Fibroblast of skin of left biceps (primary cell): ENCODE measurements around the gene NEDD4.
"Not testable (repeated sequence)": the region's sequence is repeated elsewhere in the genome, so short reads cannot be mapped to it uniquely, and the experiment has no call there.

Source experiments
- DNase-seq, 2 experiments: peaks; one replicate each; pipeline ENCODE4 v3.0.0-alpha.2; 2013; ENCODE audit warnings: low read depth in 2 of 2

Gene NEDD4

DNA sequence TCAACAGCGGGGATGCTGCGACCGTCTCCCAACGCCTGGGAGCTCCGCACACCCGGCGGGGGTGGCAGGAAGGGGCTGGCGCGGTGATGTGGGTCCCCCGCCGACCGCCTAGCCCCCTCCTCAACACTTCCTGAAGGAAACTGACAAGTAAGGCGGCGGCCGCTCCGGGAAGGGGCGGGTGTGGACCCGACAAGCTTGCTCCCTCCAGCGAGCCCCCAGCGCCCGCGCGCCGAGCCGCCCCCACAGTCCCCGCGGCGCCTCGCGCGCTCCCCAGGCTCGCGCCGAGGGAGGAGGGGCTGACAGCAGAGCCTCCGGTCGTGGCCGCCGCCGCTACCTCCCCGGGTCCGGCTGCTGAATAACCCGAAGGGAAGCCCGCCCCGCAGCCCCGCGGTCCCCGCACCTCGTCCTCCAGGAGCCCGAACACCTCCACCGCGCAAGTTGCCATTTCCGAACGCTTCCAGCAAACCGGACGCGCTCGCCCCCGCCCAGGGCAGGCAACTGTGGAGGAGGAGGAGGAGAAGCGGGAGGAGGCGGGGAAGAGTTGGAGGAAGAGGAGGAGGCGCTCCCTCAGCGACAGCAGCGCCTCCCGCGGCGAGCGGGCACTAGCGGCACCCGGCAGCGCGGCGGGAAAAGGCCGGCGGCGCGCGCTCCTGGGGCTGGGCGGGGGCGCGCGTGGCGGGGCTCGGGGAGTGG lies at the start of gene NEDD4:
NEDD4 (minus strand) TSS at position 502 of the 693 bp plus-strand sequence; CDS start at position 445, 57 bp downstream.
- DNase-seq: peak; percentile 52 to 66

DNA sequence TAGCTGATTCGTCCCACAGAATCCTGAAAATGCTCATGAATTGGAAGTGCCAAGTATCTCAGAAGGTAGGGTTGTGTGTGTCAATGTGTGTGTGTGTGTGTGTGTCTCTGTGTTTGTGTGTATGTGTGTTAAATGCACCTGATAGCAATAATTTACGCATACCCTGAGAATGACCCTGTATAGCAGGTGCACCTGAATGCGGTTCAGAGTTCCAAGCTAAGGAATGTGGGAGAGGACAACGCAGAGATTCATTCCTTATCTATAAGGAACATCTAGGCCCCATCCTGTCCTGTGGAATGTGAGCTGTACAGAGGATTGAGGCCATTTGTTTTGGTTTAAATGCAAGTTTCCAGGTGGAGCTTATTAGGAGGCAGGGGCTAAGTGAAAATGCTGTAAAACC lies 49.1 kb upstream of the NEDD4 start:
- no peak for DNase-seq

DNA sequence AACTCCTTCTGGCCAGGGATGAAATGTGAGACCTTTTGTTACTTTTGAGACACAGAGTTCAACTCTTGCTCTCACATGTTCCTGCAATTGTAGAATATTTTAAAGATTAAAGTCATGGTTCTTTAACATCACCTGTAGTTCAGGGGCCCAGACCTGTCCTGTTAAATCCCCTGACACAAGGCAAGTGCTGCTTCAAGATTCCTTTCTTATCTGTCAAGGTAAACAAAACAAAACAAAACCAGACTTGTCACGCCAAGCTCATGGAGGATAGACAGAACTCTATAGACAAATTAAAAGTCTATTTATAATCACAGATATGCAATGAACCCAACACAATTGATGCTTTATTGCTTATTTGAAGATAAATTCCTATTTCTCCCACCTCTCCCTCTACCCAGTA lies 48.6 kb upstream of the NEDD4 start:
- DNase-seq: no peak

DNA sequence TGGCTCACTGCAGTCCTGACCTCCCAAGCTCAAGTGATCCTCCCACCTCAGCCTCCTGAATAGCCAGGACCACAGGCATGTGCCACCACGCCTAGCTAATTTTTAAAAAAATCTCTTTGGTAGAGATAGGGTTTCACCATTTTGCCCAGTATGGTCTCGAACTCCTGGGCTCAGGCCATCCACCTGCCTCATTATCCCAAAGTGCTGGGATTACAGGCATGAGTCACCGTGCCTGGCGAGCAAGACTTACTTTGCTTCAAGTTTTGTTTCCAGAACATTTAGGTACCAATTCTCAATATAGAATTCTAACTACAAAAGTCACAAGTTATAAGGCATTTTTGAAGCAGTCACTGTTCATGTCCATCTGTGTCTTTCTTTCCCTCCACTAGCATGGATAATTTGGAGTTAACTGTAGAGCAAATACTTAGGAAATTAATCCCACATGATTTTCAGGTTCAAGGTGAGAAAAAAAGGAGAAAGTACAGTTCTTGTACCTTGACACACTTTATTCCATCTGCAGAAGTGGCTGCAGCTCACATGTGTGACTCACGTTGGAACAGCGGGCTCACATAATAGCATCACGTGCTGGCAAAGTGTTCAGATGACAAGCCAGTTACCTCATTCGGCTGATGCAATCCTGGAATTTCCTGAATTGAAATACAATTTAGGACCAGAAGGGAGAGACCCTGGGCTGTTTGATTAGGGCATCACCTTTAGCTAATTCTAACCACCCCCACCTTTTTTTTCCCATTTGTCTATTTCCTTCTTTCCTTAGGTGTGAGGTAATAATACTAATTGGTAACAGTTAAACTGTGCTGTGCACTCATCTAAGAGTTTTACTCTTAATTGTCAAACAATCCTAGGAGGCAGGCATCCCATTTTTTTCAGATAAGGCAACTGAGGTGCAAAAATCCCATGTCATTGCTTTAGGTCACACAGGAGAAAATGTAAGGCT lies 46.9 kb upstream of the NEDD4 start:
- DNase-seq: peak; percentile 86 to 90

DNA sequence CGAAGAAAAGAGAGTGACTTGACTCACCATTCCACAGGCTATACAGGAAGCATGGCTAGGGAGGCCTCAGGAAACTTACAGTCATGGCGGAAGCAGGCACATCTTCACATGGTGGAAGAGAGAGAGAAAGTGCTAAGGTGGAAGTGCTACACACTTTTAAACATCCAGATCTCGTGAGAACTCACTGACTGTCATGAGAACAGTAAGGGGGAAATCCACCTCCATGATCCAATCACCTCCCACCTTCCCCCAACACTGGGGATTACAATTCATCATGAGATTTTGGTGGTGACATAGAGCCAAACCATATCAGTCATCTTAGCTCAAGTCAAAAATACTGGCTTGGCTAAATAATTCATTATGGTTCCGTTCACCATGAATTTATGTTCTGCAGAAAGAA lies 45.3 kb upstream of the NEDD4 start:
- no peak for DNase-seq

DNA sequence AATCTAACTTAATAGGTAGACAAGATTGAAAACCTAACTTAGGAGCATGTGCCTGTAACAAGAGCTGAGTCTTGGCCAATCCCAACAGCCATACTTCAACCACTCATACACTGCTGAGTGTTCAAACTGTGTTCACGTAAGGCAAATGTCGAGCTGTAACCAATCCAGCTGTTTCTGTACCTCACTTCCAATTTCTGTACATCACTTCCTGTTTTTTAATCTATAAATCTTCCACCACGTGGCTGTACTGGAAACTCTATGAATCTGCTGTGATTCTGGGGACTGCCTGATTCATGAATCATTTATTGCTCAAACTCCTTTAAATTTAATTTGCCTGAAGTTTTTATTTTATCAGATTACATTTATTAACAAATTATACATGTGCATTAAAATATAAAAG lies 44.6 kb upstream of the NEDD4 start:
- no peak for DNase-seq

DNA sequence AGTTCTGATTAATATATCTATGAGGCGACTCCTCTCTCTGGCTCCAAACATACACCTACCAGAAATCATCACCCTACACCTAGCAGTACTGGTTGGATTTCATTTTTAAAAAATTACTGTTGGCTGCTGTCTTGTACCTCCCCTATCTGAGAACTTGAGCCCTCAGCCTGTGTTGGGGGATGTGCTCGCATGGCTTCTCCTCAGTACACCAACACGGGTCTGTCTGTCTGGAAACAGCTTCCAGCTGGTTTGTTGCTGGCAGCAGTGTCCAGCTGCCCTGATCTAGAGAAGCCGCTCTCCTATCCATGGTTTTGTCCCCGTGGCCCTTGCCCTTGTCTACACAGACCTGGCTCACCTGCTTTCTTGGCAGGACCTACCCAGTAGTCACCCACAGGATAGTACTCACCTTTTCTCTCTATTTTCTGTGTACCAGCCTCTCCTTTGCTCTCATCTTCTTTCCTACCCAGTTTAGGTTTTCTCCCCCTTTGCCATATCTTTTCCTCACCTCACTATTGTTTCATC lies 43.2 kb upstream of the NEDD4 start:
- DNase-seq: no peak

DNA sequence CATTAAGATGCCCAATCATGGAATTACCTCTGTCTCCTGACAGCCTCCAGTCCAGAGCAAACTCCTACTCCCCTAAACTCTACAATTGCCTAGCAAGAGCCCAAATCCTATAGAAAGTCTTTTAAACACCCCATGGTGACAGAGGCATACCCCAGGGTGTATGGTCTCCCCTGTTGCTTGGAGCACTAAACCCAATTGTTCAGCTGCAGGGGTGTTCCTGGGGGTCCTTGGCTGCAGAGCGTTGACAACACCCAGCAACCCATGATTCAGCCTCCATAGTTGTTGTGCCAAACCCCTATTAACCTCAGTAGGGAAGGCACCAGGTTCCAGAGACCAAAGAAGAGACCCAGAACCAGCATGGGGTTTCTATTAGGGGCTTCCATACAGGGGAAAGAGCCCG lies 41.8 kb upstream of the NEDD4 start:
- DNase-seq: no peak

DNA sequence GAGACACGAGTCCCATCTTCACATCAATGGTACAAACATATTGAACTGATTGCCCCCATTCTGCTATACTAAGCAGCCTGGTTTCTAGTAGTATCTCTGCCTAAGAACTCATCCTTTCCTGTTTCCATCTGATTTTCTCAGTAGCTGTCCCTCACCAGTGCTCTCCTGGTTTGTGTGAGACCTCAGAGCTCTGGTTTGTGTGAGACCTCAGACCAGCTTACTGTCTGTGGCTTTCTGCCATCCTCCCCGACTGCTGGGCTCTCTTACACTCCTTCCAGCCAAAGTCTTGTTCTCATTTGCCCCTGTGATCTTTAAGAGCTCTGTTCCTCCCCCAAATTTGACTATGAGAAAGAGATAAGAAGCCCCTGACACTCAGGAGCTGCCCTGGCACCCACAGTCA lies 41.1 kb upstream of the NEDD4 start:
- no peak for DNase-seq

DNA sequence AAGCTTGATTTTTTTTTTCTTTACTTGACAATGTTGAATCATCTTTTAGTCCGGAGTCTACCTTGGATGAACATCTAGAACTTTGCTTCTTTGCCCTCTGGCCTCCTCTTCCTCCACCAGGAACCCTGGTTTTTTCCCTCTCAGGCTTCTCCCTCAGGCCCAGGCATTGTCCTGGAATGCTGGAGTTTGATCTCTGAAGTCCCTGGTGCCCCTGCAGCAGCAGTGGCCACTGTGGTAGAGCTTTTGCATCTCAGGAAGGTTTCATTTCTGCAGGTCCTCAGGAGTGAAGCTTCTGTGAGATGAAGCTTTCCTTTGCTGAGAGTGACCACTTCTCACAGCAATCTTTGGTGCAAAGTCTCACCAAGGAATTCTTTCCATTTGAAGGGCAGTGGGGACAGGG lies 39.0 kb upstream of the NEDD4 start:
- no peak for DNase-seq

DNA sequence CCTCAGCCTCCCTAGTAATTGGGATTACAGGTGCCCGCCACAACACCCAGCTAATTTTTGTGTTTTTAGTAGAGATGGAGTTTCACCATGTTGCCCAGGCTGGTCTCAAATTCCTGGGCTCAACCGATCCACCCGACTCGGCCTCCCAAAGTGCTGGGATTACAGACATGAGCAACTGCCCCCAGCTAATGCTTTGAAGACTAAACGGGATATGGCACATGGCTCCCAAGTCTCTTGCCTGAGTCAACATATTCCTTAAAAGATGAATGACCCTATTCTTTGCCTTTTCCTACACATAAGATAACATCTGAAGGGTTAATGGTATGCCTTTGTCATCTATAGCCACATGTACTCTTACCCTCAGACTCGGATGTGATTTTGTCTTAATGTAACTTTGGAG lies 38.4 kb upstream of the NEDD4 start:
- DNase-seq: no peak

DNA sequence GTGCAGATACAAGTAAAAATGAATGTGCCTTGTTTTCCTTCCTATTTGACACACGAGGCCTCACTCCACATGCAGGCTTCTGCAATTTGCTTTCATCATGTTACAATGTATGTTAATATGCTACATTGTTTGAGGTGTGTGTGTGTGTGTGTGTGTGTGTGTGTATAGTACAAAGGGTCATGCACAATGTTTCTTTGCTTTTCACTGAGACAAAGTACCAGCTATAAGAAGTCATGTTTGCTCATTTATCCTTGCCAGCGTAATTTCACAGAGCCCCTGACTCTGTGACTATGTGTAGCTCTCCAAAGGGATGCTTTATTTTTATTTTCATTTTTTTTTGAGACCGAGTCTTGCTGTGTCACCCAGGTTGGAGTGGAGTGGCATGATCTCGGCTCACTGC lies 38.0 kb upstream of the NEDD4 start:
- DNase-seq: no peak

DNA sequence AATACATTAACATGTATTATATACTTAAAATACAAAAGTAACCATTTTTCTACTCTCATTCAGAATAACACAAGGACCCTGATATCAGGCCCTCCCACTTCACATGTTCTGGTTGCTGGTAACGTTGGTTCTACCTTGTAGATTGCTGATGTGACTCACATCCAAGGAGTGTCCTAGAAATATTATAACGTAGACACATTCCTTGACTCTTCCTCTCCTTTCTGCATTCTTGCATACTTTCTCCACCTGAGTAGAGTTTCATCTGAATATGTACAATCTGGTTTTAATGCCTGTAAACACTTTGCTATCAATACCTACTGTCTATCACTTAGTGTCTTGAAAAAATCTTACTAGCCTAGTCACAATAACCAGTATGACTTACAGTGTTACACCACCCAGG lies 35.0 kb upstream of the NEDD4 start:
- no peak for DNase-seq

DNA sequence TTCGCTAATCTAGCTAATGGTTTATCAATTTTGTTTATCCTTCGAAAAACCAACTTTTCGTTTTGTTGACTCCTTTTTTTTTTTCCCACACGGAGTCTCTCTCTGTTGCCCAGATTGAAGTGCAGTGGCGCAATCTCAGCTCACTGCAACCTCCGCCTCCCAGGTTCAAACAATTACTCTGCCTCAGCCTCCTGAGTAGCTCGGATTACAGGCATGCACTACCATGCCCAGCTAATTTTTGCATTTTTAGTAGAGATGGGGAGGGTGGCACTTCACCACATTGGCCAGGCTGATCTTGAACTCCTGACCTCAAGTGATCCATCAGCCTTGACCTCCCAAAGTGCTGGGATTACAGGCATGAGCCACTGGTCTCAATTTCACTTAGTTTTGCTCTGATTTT lies 29.7 kb upstream of the NEDD4 start:
- not testable (repeated sequence) for DNase-seq

DNA sequence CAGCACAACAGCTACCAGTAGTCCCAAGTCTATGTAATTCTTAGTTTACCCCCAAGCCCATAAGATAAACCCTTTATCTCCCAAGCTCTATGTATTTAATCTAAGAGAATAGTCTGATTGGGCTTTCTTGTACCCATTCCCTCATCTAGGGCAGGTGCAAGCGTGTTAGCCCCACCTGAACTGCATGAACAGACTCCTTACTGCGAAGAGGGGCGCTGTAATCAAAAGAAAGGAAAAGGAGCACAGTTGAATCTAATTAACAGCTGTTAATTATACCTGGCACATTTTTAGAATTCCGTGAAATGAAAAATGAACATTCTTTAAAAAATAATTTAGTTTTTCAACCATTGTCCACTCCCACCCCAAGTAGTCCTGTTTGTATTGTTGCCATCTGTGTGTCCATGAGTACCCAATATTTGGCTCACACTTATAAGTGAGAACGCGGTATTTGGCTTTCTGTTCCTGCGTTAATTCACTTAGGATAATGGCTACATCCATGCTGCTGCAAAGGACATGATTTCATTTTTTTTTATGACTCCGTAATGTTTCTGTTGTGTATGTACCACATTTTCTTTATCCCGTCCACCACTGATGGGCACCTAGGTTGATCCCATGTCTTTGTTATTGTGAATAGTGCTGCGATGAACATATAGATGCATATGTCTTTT lies 26.5 kb upstream of the NEDD4 start:
- DNase-seq: no peak

DNA sequence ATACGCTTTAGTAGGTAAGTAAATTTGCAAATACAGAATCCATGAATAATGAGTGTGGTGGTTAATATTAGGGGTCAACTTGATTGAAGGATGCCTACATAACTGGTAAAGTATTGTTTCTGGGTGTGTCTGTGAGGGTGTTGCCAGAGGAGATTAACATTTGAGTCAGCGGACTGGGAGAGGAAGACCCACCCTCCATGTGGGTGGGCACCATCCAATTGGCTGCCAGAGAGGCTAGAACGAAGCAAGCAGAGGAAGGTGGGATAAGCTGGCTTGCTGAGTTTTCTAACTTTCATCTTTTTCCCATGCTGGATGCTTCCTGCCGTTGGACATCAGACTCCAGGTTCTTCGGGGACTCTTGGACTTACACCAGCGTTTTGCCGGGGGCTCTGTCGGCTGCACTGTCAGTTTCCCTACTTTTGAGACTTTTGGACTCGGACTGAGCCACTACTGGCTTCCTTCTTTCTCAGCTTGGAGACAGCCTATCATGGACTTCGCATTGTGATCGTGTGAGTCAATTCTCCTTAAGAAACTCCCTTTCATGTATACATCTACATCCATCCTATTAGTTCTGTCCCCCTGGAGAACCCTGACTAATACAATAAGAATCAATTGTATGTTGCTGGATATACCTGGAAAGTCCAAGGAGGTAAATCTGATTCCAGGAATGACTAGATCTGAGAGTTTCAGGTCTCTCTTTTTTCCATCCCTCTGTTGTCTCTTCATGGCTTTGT lies 25.8 kb upstream of the NEDD4 start:
- DNase-seq: no peak

DNA sequence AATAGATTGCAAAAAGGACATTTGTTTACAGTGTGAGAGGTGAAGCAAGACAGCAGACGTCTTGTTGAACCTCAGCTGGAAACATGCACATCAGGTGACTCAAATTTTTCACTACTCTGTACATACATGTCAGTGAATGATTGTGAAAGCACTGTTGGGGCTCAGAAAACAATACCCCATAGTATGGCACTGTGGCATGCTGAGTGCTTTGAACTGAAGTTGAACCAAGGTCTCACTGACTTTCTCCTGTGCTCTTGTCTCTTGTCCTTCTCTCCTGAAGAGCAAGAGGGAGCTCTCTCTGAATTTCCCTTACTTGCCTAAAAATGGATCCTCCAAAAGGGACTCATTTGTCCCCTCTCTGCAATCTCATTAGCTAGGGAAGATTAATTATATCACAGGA lies 24.5 kb upstream of the NEDD4 start:
- no peak for DNase-seq

DNA sequence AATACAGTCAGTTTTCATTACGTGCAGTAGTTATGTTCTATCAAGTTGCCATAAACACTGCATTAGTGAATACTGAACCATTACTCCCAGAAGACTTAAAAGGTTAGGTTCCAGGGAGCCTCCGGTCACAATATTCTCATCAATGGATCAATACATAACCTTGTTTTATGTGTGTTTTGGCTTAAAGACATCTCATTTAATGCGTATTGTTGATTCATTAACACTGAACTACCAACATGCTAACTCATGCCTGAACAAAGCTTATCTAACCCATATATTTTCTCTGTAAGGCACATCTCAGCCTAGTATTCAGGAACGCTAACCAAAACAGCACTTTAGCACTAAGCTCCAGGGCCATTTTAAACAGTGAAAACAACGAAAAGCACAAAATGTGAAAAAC lies 24.1 kb upstream of the NEDD4 start:
- DNase-seq: no peak

DNA sequence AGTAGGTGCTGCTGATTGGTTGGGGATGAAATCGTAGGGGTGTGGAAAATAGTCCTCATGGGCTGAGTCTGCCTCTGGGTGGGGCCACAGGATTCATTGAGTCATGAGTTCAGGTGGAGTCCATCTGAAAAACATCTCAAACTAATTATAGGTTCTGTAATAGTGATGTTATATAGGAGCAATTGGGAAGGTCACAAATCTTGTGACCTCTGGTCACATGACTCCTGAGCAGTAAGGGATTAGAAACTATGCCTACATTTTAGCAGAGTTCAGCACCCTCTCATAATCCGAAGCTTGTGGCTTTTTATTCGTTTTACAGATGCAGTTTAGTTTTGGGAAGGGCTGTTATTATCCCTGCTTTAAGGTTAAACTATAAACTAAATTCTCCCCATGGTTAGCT lies 22.9 kb upstream of the NEDD4 start:
- DNase-seq: no peak

DNA sequence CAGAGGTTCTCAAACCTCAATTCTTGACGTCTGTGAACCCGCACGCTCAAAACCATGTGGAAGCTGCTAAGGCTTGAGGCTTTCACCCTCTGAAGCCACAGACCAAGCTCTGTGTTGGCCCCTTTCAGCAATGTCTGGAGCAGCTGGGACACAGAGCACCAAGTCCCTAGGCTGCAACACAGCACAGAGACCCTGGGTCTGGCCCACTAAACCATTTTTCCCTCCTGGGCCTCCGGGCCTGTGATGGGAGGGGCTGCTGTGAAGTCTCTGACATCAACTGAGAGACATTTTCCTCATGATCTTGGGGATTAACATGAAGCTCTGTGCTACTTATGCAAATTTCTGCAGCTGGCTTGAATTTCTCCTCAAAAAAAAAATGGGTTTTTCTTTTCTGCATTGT lies 21.3 kb upstream of the NEDD4 start:
- no peak for DNase-seq

DNA sequence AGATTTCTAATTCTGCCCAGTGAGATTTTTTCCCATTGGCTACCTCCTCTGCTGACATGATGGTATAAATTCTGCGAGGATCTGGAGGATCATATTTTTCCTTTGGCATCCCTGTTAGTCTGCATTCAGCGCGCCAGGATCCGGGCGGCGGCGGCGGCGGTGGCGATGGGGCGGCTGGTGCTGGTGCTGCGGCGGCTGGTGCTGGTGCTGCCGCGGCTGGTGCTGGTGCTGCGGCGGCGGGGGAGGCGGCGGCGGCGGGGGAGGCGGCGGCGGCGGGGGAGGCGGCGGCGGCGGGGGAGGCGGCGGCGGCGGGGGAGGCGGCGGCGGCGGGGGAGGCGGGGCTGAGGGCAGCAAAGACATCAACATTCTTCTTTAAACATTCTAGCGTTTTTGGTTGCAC lies 13.6 kb upstream of the NEDD4 start:
- DNase-seq: not testable (repeated sequence)

DNA sequence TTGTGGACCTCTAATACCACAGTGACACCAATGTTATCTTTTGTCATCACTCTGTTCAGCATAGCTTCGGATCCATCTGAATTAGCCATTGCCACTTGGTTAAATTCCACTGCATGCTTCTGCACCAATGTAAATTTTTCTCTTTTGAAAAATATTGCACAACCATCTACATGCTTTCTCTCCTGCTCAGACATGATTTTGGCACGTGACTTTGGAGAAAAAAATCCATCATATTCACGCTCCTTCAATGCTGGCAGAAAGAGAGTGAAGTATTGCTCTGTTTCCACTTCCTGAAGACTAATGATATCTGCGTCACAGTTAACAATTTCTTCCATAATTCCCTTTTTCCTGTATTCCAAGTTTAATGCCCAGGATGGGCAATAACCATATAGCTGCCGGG lies 13.0 kb upstream of the NEDD4 start:
- DNase-seq: peak in 1 of 2 experiments; percentile 19
